Vagina (tissue), 2 donors: ENCODE data around the gene FUT7.

Experiments used
- POLR2A ChIP-seq, 2 donors: fragments of 450-650 bp; IDR thresholded peaks; one replicate each; pipeline ENCODE4 v1.6.1; 2017; ENCODE audit warnings: antibody characterized with exemption in 2 of 2, mild to moderate bottlenecking in 2 of 2, moderate library complexity in 2 of 2
- POLR2AphosphoS5 ChIP-seq, 2 donors: sonication (generic); formaldehyde crosslinking; IDR thresholded peaks; one replicate each; pipeline ENCODE4 v1.9.0; 2017; ENCODE audit warnings: antibody characterized with exemption in 2 of 2, mild to moderate bottlenecking in 2 of 2, low read depth in 1 of 2; ENCODE audit not compliant: insufficient read depth in 1 of 2
- TF ChIP-seq, protein P1 (sequence below), 3 experiments: fragments of 450-650 bp in 2 of 3; fragments of 200-600 bp in 1 of 3; sonication (generic) in 1 of 3; IDR thresholded peaks; one replicate each; pipeline ENCODE4 v1.5.1; 2017 to 2019; ENCODE audit warnings: antibody characterized with exemption in 3 of 3, mild to moderate bottlenecking in 2 of 3, moderate library complexity in 2 of 3

GRCh38 chr9:137030538-137031527, 1.1 kb downstream of the FUT7 start:
- no peak for TF ChIP-seq POLR2A (IDR thresholded peaks at IDR 0.05)
- TF ChIP-seq, protein P1, sequence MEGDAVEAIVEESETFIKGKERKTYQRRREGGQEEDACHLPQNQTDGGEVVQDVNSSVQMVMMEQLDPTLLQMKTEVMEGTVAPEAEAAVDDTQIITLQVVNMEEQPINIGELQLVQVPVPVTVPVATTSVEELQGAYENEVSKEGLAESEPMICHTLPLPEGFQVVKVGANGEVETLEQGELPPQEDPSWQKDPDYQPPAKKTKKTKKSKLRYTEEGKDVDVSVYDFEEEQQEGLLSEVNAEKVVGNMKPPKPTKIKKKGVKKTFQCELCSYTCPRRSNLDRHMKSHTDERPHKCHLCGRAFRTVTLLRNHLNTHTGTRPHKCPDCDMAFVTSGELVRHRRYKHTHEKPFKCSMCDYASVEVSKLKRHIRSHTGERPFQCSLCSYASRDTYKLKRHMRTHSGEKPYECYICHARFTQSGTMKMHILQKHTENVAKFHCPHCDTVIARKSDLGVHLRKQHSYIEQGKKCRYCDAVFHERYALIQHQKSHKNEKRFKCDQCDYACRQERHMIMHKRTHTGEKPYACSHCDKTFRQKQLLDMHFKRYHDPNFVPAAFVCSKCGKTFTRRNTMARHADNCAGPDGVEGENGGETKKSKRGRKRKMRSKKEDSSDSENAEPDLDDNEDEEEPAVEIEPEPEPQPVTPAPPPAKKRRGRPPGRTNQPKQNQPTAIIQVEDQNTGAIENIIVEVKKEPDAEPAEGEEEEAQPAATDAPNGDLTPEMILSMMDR (IDR thresholded peaks at IDR 0.05): no peak
- TF ChIP-seq POLR2AphosphoS5 (IDR thresholded peaks at IDR 0.05; ENCODE audit: insufficient read depth in 1 of 2, low read depth in 1 of 2): no peak
